ENCODE measurements around the gene TLE5. TPM values are rescaled to one million over a fixed set of nuclear protein-coding genes. Genes with fewer than 3 reads are reported as not detected.

The TLE5 gene
- total and polyA plus RNA-seq, 10 of the 15 experiments (the other 5 are each of a cell fraction or from before 2014, with no cell fraction given), result 2.5 to 373 (median 154) TPM

DNA sequence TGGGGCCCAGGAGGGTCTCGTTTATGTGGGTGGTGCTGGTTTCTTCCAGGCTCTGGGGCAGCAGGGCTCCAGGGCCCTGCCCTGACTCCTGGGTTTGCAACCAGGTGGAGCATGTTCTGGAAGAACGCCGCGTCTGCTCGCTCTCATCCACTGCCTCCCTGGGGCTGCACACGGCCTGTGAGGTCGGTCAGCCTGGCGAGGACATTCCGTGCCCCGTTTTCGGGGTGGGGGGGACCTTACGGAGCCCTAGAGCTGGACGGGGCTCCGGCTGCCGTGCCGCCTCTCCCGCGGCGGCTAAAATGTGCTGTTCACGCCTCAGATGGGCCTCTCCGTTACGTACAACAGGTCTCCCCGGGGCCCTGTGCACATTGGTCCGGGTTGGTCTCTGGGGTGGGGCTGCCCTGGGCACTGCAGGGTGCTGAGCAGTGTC lies 35.2 kb upstream of the TLE5 start:
- peaks cover 17% of the 10 kb centered on the region for H3K4me1 ChIP-seq (ENCODE audit: control insufficient read depth, insufficient read depth, low read length)
- intact Hi-C loops (cut with micrococcal nuclease; ENCODE audit: unreplicated experiment), result no loop called here
- no peak for ATAC-seq
- H3K4me3 ChIP-seq, result no peak overlapping the region
- ChIA-PET RAD21 (ENCODE audit: unreplicated experiment) (no interaction called here), CTCF (interaction anchor here (1.0 kb wide), 1 partner anchor 28 kb away, joined by 3 read pairs; no protein-coding TSS in a partner anchor), POLR2A (interaction anchor here (0.6 kb wide), 1 partner anchor 113 kb away, joined by 3 read pairs; no protein-coding TSS in a partner anchor), SMC1A (ENCODE audit: uncharacterized antibody, unreplicated experiment) (no interaction called here)
- H3K9me3 ChIP-seq (replicated peaks; ENCODE audit: control insufficient read depth, insufficient read depth, low read length), result no peaks in the 10 kb centered on the region
- no peaks in the 10 kb centered on the region for H3K79me2 ChIP-seq (ENCODE audit: control insufficient read depth, insufficient read depth, low read length)
- BruUV-seq (replicated peaks), result no TSS peak
- H3K27me3 ChIP-seq (replicated peaks in 1 of 2; ENCODE audit: control insufficient read depth in 2 of 2, insufficient read depth in 2 of 2, low read length in 1 of 2), result no peaks in the 10 kb centered on the region; a peak in 2 of 4 replicates
- H4K20me1 ChIP-seq (ENCODE audit: control insufficient read depth, insufficient read depth), result no peaks in the 10 kb centered on the region
- no peak overlapping the region for H3K4me2 ChIP-seq (ENCODE audit: control insufficient read depth, insufficient read depth)
- no peak for FAIRE-seq
- no peaks in the 10 kb centered on the region for H3K36me3 ChIP-seq (ENCODE audit: control insufficient read depth in 2 of 2, insufficient read depth in 2 of 2, low read length in 1 of 2)
- H2AFZ ChIP-seq (ENCODE audit: control insufficient read depth, low read depth, low read length), result no peak overlapping the region
- 58% methylated on average over 20 of the region's 24 CpGs for WGBS (ENCODE audit: insufficient coverage, insufficient replicate concordance, low lambda C conversion rate, missing lambda C conversion rate)
- no peak for DNase-seq (ENCODE audit: low read depth, low spot score)
- H3K9ac ChIP-seq (ENCODE audit: control insufficient read depth, insufficient read depth, low read length), result no peak overlapping the region
- H3K27ac ChIP-seq (ENCODE audit: control insufficient read depth, insufficient read depth), result no peak overlapping the region
- TF ChIP-seq POLR2AphosphoS5 (IDR thresholded peaks at IDR 0.05; ENCODE audit: low read length) (no peak), KLF5 (IDR thresholded peaks at IDR 0.05; ENCODE audit: partially characterized antibody) (no peak), POLR2A (IDR thresholded peaks at IDR 0.05; ENCODE audit: low read depth, low read length) (no peak), MEF2A (IDR thresholded peaks at IDR 0.05; ENCODE audit: insufficient read depth, low read depth, low read length) (no peak), TCF7 (IDR thresholded peaks at IDR 0.05; ENCODE audit: borderline replicate concordance) (no peak), FOS (IDR thresholded peaks at IDR 0.05; ENCODE audit: borderline replicate concordance, extremely low read depth, insufficient read length) (no peak), MEF2B (IDR thresholded peaks at IDR 0.05; ENCODE audit: partially characterized antibody, poor library complexity, severe bottlenecking) (no peak), TBL1XR1 (IDR thresholded peaks at IDR 0.05; ENCODE audit: low read depth, low read length) (no peak), SMAD1 (IDR thresholded peaks at IDR 0.05; ENCODE audit: low read depth, partially characterized antibody) (no peak), NFYB (IDR thresholded peaks at IDR 0.05; ENCODE audit: insufficient read depth, low read depth, low read length) (no peak), YY1 (IDR thresholded peaks at IDR 0.05; ENCODE audit: low read depth, low read length) (no peak), CBFB (IDR thresholded peaks at IDR 0.05; ENCODE audit: low read depth) (no peak), CREB1 (IDR thresholded peaks at IDR 0.05; ENCODE audit: low read depth) (no peak), JUNB (IDR thresholded peaks at IDR 0.05) (no peak), ATF7 (IDR thresholded peaks at IDR 0.05; ENCODE audit: low read depth) (no peak), NR2F1 (conservative IDR thresholded peaks at IDR 0.05) (no peak), CUX1 (IDR thresholded peaks at IDR 0.05; ENCODE audit: insufficient replicate concordance, low read depth, low read length) (no peak)
- TF ChIP-seq, protein P1, sequence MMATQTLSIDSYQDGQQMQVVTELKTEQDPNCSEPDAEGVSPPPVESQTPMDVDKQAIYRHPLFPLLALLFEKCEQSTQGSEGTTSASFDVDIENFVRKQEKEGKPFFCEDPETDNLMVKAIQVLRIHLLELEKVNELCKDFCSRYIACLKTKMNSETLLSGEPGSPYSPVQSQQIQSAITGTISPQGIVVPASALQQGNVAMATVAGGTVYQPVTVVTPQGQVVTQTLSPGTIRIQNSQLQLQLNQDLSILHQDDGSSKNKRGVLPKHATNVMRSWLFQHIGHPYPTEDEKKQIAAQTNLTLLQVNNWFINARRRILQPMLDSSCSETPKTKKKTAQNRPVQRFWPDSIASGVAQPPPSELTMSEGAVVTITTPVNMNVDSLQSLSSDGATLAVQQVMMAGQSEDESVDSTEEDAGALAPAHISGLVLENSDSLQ (IDR thresholded peaks at IDR 0.05), result no peak
- in situ Hi-C loops (cut with MboI), result no loop called here

All from GM12878 (cell line).